Measurements from ENCODE around the gene RPS3.
"Not testable (repeated sequence)": the region's sequence is repeated elsewhere in the genome, so short reads cannot be mapped to it uniquely, and the experiment has no call there.

RPS3 gene

GRCh38 chr11:75399344-75400145, at the start of gene RPS3:
Gene RPS3, plus strand, starts transcription at chr11:75399518. Its CDS starts 30 bp downstream, at chr11:75399548.
- DNase-seq (ENCODE audit: low spot score) = peak; percentile 93

GRCh38 chr11:75349521-75350116, 49.7 kb upstream of the RPS3 start:
- no peak for DNase-seq (ENCODE audit: low spot score)

GRCh38 chr11:75350122-75350742, 49.1 kb upstream of the RPS3 start:
- DNase-seq (ENCODE audit: low spot score) = no peak

GRCh38 chr11:75350743-75351540, 48.4 kb upstream of the RPS3 start:
- DNase-seq (ENCODE audit: low spot score) = no peak

GRCh38 chr11:75351541-75351790, 47.9 kb upstream of the RPS3 start, which contains the start of gene ARRB1:
Gene ARRB1, minus strand, starts transcription at chr11:75351661. Its CDS starts 54 bp downstream, at chr11:75351607.
- DNase-seq (ENCODE audit: low spot score) = no peak

GRCh38 chr11:75351791-75352587, 47.3 kb upstream of the RPS3 start:
- no peak for DNase-seq (ENCODE audit: low spot score)

- DNase-seq (ENCODE audit: low spot score) = no peak
These were observed 46.6 kb upstream of the RPS3 start for GRCh38 chr11:75352588-75353206.

GRCh38 chr11:75355051-75355450, 44.3 kb upstream of the RPS3 start:
- DNase-seq (ENCODE audit: low spot score) = no peak

GRCh38 chr11:75356613-75357012, 42.7 kb upstream of the RPS3 start:
- no peak for DNase-seq (ENCODE audit: low spot score)

- not testable (repeated sequence) for DNase-seq (ENCODE audit: low spot score)
These were observed 37.0 kb upstream of the RPS3 start for GRCh38 chr11:75362285-75362684.

GRCh38 chr11:75365711-75366181, 33.6 kb upstream of the RPS3 start:
- no peak for DNase-seq (ENCODE audit: low spot score)

- not testable (repeated sequence) for DNase-seq (ENCODE audit: low spot score)
These were observed 32.5 kb upstream of the RPS3 start for GRCh38 chr11:75366826-75367225.

GRCh38 chr11:75369560-75370255, 29.6 kb upstream of the RPS3 start:
- no peak for DNase-seq (ENCODE audit: low spot score)

- no peak for DNase-seq (ENCODE audit: low spot score)
These were observed 27.1 kb upstream of the RPS3 start for GRCh38 chr11:75371949-75372876.

GRCh38 chr11:75373201-75373600, 26.1 kb upstream of the RPS3 start:
- DNase-seq (ENCODE audit: low spot score) = no peak

GRCh38 chr11:75374646-75375045, 24.7 kb upstream of the RPS3 start:
- no peak for DNase-seq (ENCODE audit: low spot score)

- DNase-seq (ENCODE audit: low spot score) = no peak
These were observed 23.7 kb upstream of the RPS3 start for GRCh38 chr11:75375626-75376025.

- DNase-seq (ENCODE audit: low spot score) = no peak
These were observed 23.1 kb upstream of the RPS3 start for GRCh38 chr11:75376175-75376574.

- DNase-seq (ENCODE audit: low spot score) = not testable (repeated sequence)
These were observed 20.5 kb upstream of the RPS3 start for GRCh38 chr11:75378776-75379175.
